Hepatocyte (in vitro differentiated cells): ENCODE measurements around the gene RAP1B.

Source experiments
- EZH2 ChIP-seq: fragments of 200-600 bp; sonication (generic); IDR thresholded peaks from 2 replicates; pipeline ENCODE4 v1.6.1; 2016; ENCODE audit warnings: antibody characterized with exemption, mild to moderate bottlenecking, borderline replicate concordance
- TF ChIP-seq, protein P1 (sequence below): fragments of 200-600 bp; sonication (generic); IDR thresholded peaks from 2 replicates; pipeline ENCODE4 v1.5.1; 2016; ENCODE audit warnings: antibody characterized with exemption, mild to moderate bottlenecking; ENCODE audit not compliant: poor library complexity

- TF ChIP-seq, protein P1, sequence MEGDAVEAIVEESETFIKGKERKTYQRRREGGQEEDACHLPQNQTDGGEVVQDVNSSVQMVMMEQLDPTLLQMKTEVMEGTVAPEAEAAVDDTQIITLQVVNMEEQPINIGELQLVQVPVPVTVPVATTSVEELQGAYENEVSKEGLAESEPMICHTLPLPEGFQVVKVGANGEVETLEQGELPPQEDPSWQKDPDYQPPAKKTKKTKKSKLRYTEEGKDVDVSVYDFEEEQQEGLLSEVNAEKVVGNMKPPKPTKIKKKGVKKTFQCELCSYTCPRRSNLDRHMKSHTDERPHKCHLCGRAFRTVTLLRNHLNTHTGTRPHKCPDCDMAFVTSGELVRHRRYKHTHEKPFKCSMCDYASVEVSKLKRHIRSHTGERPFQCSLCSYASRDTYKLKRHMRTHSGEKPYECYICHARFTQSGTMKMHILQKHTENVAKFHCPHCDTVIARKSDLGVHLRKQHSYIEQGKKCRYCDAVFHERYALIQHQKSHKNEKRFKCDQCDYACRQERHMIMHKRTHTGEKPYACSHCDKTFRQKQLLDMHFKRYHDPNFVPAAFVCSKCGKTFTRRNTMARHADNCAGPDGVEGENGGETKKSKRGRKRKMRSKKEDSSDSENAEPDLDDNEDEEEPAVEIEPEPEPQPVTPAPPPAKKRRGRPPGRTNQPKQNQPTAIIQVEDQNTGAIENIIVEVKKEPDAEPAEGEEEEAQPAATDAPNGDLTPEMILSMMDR: no peak
- TF ChIP-seq EZH2: no peak
Observed at GRCh38 chr12:68620519-68621471, 10.1 kb downstream of the RAP1B start.
